CD14-positive monocyte (primary cell): ENCODE results near the gene NIF3L1. TPM values are rescaled to one million over a fixed set of nuclear protein-coding genes. Genes with fewer than 3 reads are reported as not detected.

ENCODE experiments used
- DNase-seq, 3 donors: peaks; one replicate each; pipeline ENCODE4 v3.0.0-alpha.2; 2011 to 2022
- H2AFZ ChIP-seq: 2 replicates; pipeline ENCODE4 v1.6.0; 2012; ENCODE audit warnings: mild to moderate bottlenecking, low read depth, low read length, inconsistent platforms; ENCODE audit not compliant: insufficient read depth, poor library complexity, severe bottlenecking
- H3K27ac ChIP-seq, 2 donors: 1 replicate in 1 of 2; 2 replicates in 1 of 2; pipeline ENCODE4 v1.5.1; 2012 to 2013; ENCODE audit warnings: low read length in 2 of 2, control low read depth in 1 of 2, inconsistent platforms in 1 of 2, low read depth in 1 of 2, mild to moderate bottlenecking in 1 of 2
- H3K27me3 ChIP-seq, 2 donors: one replicate each; pipeline versions ENCODE4 v1.6.0 to v1.6.1; 2011 to 2013; ENCODE audit warnings: low read length in 2 of 2; ENCODE audit not compliant: control insufficient read depth in 2 of 2, insufficient read depth in 2 of 2
- H3K36me3 ChIP-seq, 2 donors: replicated peaks in 1 of 2; 1 replicate in 1 of 2; 2 replicates in 1 of 2; pipeline versions ENCODE4 v1.5.1 to v1.6.1; 2012 to 2013; ENCODE audit warnings: low read length in 2 of 2, control low read depth in 1 of 2, inconsistent platforms in 1 of 2, mild to moderate bottlenecking in 1 of 2; ENCODE audit not compliant: insufficient read depth in 2 of 2, control insufficient read depth in 1 of 2
- H3K4me1 ChIP-seq, 2 donors: 1 replicate in 1 of 2; 2 replicates in 1 of 2; pipeline versions ENCODE4 v1.5.1 to v1.6.1; 2012 to 2013; ENCODE audit warnings: low read length in 2 of 2, control low read depth in 1 of 2, inconsistent platforms in 1 of 2, mild to moderate bottlenecking in 1 of 2, moderate library complexity in 1 of 2; ENCODE audit not compliant: insufficient read depth in 2 of 2, control insufficient read depth in 1 of 2
- H3K4me2 ChIP-seq: replicated peaks from 2 replicates; pipeline ENCODE3; 2012; ENCODE audit warnings: low read length, moderate library complexity, mild to moderate bottlenecking; ENCODE audit not compliant: poor library complexity, severe bottlenecking; ENCODE audit errors: extremely low read depth
- H3K4me3 ChIP-seq, 3 experiments: fragments of 200-600 bp in 1 of 3; sonication (generic) in 1 of 3; replicated peaks in 1 of 3; 1 replicate in 2 of 3; 2 replicates in 1 of 3; pipeline ENCODE4 v1.5.1; 2011 to 2013; ENCODE audit warnings: low read length in 3 of 3, mild to moderate bottlenecking in 3 of 3, control low read depth in 2 of 3, low read depth in 2 of 3, inconsistent platforms in 1 of 3, moderate library complexity in 1 of 3
- H3K79me2 ChIP-seq: 2 replicates; pipeline ENCODE4 v1.6.0; 2012; ENCODE audit warnings: mild to moderate bottlenecking, control low read depth, inconsistent platforms, low read length, moderate library complexity; ENCODE audit not compliant: insufficient read depth
- H3K9ac ChIP-seq: 2 replicates; pipeline ENCODE4 v1.6.0; 2017; ENCODE audit warnings: low read length, mild to moderate bottlenecking; ENCODE audit not compliant: insufficient read depth, poor library complexity, severe bottlenecking
- H3K9me3 ChIP-seq, 2 donors: replicated peaks in 1 of 2; 1 replicate in 1 of 2; 2 replicates in 1 of 2; pipeline versions ENCODE4 v1.5.1 to v1.6.1; 2012 to 2013; ENCODE audit warnings: low read length in 2 of 2, control low read depth in 1 of 2; ENCODE audit not compliant: control insufficient read depth in 1 of 2, insufficient read depth in 1 of 2
- H4K20me1 ChIP-seq: 2 replicates; pipeline ENCODE4 v1.6.0; 2012; ENCODE audit warnings: mild to moderate bottlenecking, low read length, control low read depth, moderate library complexity; ENCODE audit not compliant: insufficient read depth
- H3K27ac Mint-ChIP-seq, 7 donors: one replicate each; pipeline ENCODE4 v1.8.0; 2020; ENCODE audit warnings: mild to moderate bottlenecking in 7 of 7, mixed read lengths in 7 of 7, moderate library complexity in 6 of 7, inconsistent platforms in 2 of 7
- H3K27me3 Mint-ChIP-seq, 3 donors: one replicate each; pipeline ENCODE4 v1.8.0; 2021 to 2022; ENCODE audit warnings: low read depth in 3 of 3, mild to moderate bottlenecking in 3 of 3, mixed read lengths in 3 of 3, moderate library complexity in 3 of 3, inconsistent platforms in 1 of 3
- H3K36me3 Mint-ChIP-seq, 2 donors: one replicate each; pipeline ENCODE4 v1.8.0; 2020; ENCODE audit warnings: mixed read lengths in 2 of 2, inconsistent platforms in 1 of 2, mild to moderate bottlenecking in 1 of 2
- H3K4me1 Mint-ChIP-seq: one replicate; pipeline ENCODE4 v1.8.0; 2020; ENCODE audit warnings: mild to moderate bottlenecking, mixed read lengths
- H3K4me3 Mint-ChIP-seq, 2 donors: one replicate each; pipeline ENCODE4 v1.8.0; 2020; ENCODE audit warnings: mild to moderate bottlenecking in 2 of 2, mixed read lengths in 2 of 2, moderate library complexity in 1 of 2
- H3K9me3 Mint-ChIP-seq, 7 donors: one replicate each; pipeline ENCODE4 v1.8.0; 2020 to 2022; ENCODE audit warnings: mixed read lengths in 7 of 7, mild to moderate bottlenecking in 6 of 7, moderate library complexity in 6 of 7, inconsistent platforms in 2 of 7
- CTCF ChIP-seq: fragments of 200-600 bp; IDR thresholded peaks from one replicate; pipeline ENCODE4 v1.8.0; 2022; ENCODE audit warnings: antibody characterized with exemption, mild to moderate bottlenecking
- WGBS: methylation state at CpG from one replicate; pipeline ENCODE4 v1.1.5; 2013; ENCODE audit warnings: missing lambda C conversion rate; ENCODE audit not compliant: insufficient coverage; 5-methylcytosine and 5-hydroxymethylcytosine counted together
- intact Hi-C, 2 donors: fragments of 100-400 bp; cut with micrococcal nuclease; formaldehyde crosslinking; loops; one replicate each; pipeline versions ENCODE4 v1.15.0 to v1.15.1; 2023
- polyA plus RNA-seq, 3 donors: library from polyadenylated mRNA; depleted of rRNA in 1 of 3; unstranded in 2 of 3; stranded (reverse) in 1 of 3; fragments of 300-500 nt in 2 of 3; fragments of >200 nt in 1 of 3; fragmentation: Illumina TruSeq in 2 of 3; gene quantifications; 1 replicate in 2 of 3; 2 replicates in 1 of 3; pipeline ENCODE4 v1.2.3, GENCODE V29; 2012 to 2021

The NIF3L1 gene
- polyA plus RNA-seq, 3 donors: 16.2 to 18.0 (median 16.9) TPM

- Mint-ChIP-seq H3K9me3 (peaks cover 0 to 2% (median 0%) of the 10 kb centered on the region in 7 donors), H3K36me3 (peaks cover 19 to 21% of the 10 kb centered on the region in 2 donors), H3K4me1 (peaks cover 2% of the 10 kb centered on the region), H3K27me3 (peaks cover 0 to 2% (median 1%) of the 10 kb centered on the region in 3 donors), H3K27ac (no peak overlapping the region), H3K4me3 (no peak overlapping the region)
- Histone ChIP-seq H3K27me3 (no peaks in the 10 kb centered on the region), H3K4me3 (no peak overlapping the region), H3K4me1 (no peaks in the 10 kb centered on the region), H3K36me3 (peaks cover 19 to 22% of the 10 kb centered on the region in 2 donors), H2AFZ (no peak overlapping the region), H3K79me2 (peaks cover 4% of the 10 kb centered on the region), H4K20me1 (peaks cover 26% of the 10 kb centered on the region), H3K27ac (no peak overlapping the region), H3K9ac (no peak overlapping the region), H3K4me2 (no peak overlapping the region), H3K9me3 (no peaks in the 10 kb centered on the region)
- WGBS: no CpG with 5 or more reads among the region's 4 CpGs
- no peak for DNase-seq
- no peak for TF ChIP-seq CTCF
- intact Hi-C loops: no loop called here
These were observed 41.2 kb upstream of the NIF3L1 start for GRCh38 chr2:200847939-200848338.

DNA sequence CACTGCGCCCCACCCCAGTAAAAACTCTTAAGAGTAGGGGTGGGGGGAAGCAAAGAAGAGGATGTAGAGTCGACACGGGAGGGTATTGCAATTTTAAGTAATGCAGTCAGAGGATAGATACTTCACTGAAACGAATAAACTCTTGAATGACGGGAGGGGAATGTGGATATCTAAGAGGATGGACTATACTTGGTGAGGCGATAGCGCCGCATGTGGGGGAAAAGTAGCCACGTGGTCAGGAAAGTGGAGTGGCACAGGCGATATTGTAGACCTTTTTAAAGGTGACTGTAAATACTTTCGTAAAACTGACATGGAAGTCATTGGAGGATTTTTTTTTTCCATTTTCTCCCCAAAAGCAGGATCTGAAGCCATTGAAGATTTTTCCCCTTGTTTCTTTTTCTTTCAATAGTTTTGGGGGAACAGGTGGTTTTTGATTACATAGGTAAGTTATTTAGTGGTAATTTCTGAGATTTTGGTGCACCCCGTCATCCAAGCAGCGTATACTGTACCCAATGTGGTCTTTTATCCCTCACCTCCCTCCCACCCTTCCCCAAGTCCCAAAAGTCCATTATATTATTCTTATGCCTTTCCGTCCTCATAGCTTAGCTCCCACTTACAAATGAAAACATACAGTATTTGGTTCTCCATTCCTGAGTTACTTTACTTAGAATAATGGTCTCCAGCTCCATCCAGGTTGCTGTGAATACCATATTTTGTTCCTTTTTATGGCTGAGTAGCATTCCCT lies 38.5 kb upstream of the NIF3L1 start:
- Histone ChIP-seq H3K27me3 (no peaks in the 10 kb centered on the region), H3K4me2 (no peak overlapping the region), H3K9ac (no peak overlapping the region), H3K9me3 (no peaks in the 10 kb centered on the region), H3K36me3 (peaks cover 46 to 49% of the 10 kb centered on the region in 2 donors), H3K27ac (no peak overlapping the region), H4K20me1 (peaks cover 53% of the 10 kb centered on the region), H2AFZ (no peak overlapping the region), H3K4me1 (no peaks in the 10 kb centered on the region), H3K4me3 (no peak overlapping the region), H3K79me2 (peaks cover 18% of the 10 kb centered on the region)
- no peak overlapping the region for H3K4me3 Mint-ChIP-seq
- DNase-seq: no peak
- intact Hi-C loops: loop anchor here in 1 of 2 donors (5.0 kb wide), 1 partner anchor 33 kb away; no protein-coding TSS in a partner anchor
- H3K27me3 Mint-ChIP-seq: peaks cover 0 to 2% (median 1%) of the 10 kb centered on the region in 3 donors
- TF ChIP-seq CTCF: no peak
- H3K4me1 Mint-ChIP-seq: peaks cover 2% of the 10 kb centered on the region
- WGBS: 77% methylated on average over 4 of the region's 14 CpGs
- peaks cover 43 to 47% of the 10 kb centered on the region in 2 donors for H3K36me3 Mint-ChIP-seq
- peak overlapping the region in 5 of 7 donors; percentile 27 to 86 (median 65) for H3K27ac Mint-ChIP-seq
- H3K9me3 Mint-ChIP-seq: peaks cover 0 to 2% (median 0%) of the 10 kb centered on the region in 7 donors
